ENCODE results near the gene MORN5.

The MORN5 gene

GRCh38 chr9:122204491-122204890, 44.8 kb downstream of the MORN5 start:
- Histone ChIP-seq H3K27me3 (ENCODE audit: control insufficient read depth, insufficient read depth, low read length) (no peaks in the 10 kb centered on the region), H3K4me3 (ENCODE audit: low read length) (no peak overlapping the region), H3K27ac (ENCODE audit: low read depth, low read length) (no peak overlapping the region), H3K4me1 (ENCODE audit: control insufficient read depth, insufficient read depth, low read length) (no peaks in the 10 kb centered on the region), H3K9ac (ENCODE audit: low read length) (no peak overlapping the region), H3K36me3 (ENCODE audit: control insufficient read depth, insufficient read depth, low read length) (no peaks in the 10 kb centered on the region)

- H3K27ac ChIP-seq (ENCODE audit: low read depth, low read length) = no peak overlapping the region
- H3K4me1 ChIP-seq (ENCODE audit: control insufficient read depth, insufficient read depth, low read length) = no peaks in the 10 kb centered on the region
- no peak overlapping the region for H3K4me3 ChIP-seq (ENCODE audit: low read length)
- H3K9ac ChIP-seq (ENCODE audit: low read length) = no peak overlapping the region
- no peaks in the 10 kb centered on the region for H3K27me3 ChIP-seq (ENCODE audit: control insufficient read depth, insufficient read depth, low read length)
- no peaks in the 10 kb centered on the region for H3K36me3 ChIP-seq (ENCODE audit: control insufficient read depth, insufficient read depth, low read length)
Measured at GRCh38 chr9:122205176-122205575, 45.5 kb downstream of the MORN5 start.

- Histone ChIP-seq H3K4me3 (ENCODE audit: low read length) (no peak overlapping the region), H3K36me3 (ENCODE audit: control insufficient read depth, insufficient read depth, low read length) (no peaks in the 10 kb centered on the region), H3K4me1 (ENCODE audit: control insufficient read depth, insufficient read depth, low read length) (no peaks in the 10 kb centered on the region), H3K27ac (ENCODE audit: low read depth, low read length) (no peak overlapping the region), H3K9ac (ENCODE audit: low read length) (no peak overlapping the region), H3K27me3 (ENCODE audit: control insufficient read depth, insufficient read depth, low read length) (no peaks in the 10 kb centered on the region)
Measured at GRCh38 chr9:122206118-122207046, 46.7 kb downstream of the MORN5 start.

GRCh38 chr9:122207096-122207495, 47.4 kb downstream of the MORN5 start:
- Histone ChIP-seq H3K4me3 (ENCODE audit: low read length) (no peak overlapping the region), H3K9ac (ENCODE audit: low read length) (no peak overlapping the region), H3K27me3 (ENCODE audit: control insufficient read depth, insufficient read depth, low read length) (no peaks in the 10 kb centered on the region), H3K4me1 (ENCODE audit: control insufficient read depth, insufficient read depth, low read length) (no peaks in the 10 kb centered on the region), H3K27ac (ENCODE audit: low read depth, low read length) (no peak overlapping the region), H3K36me3 (ENCODE audit: control insufficient read depth, insufficient read depth, low read length) (no peaks in the 10 kb centered on the region)

- peaks cover 16% of the 10 kb centered on the region for H3K27me3 ChIP-seq (ENCODE audit: control insufficient read depth, insufficient read depth, low read length)
- H3K36me3 ChIP-seq (ENCODE audit: control insufficient read depth, insufficient read depth, low read length) = no peaks in the 10 kb centered on the region
- no peak overlapping the region for H3K9ac ChIP-seq (ENCODE audit: low read length)
- no peak overlapping the region for H3K27ac ChIP-seq (ENCODE audit: low read depth, low read length)
- H3K4me3 ChIP-seq (ENCODE audit: low read length) = no peak overlapping the region
- H3K4me1 ChIP-seq (ENCODE audit: control insufficient read depth, insufficient read depth, low read length) = no peaks in the 10 kb centered on the region
Measured at GRCh38 chr9:122209451-122209850, 49.7 kb downstream of the MORN5 start.

GRCh38 chr9:122212473-122213004, 52.8 kb downstream of the MORN5 start:
- no peaks in the 10 kb centered on the region for H3K4me1 ChIP-seq (ENCODE audit: control insufficient read depth, insufficient read depth, low read length)
- no peak overlapping the region for H3K4me3 ChIP-seq (ENCODE audit: low read length)
- H3K36me3 ChIP-seq (ENCODE audit: control insufficient read depth, insufficient read depth, low read length) = no peaks in the 10 kb centered on the region
- no peak overlapping the region for H3K27ac ChIP-seq (ENCODE audit: low read depth, low read length)
- H3K27me3 ChIP-seq (ENCODE audit: control insufficient read depth, insufficient read depth, low read length) = peaks cover 26% of the 10 kb centered on the region
- no peak overlapping the region for H3K9ac ChIP-seq (ENCODE audit: low read length)

- Histone ChIP-seq H3K9ac (ENCODE audit: low read length) (no peak overlapping the region), H3K27me3 (ENCODE audit: control insufficient read depth, insufficient read depth, low read length) (peaks cover 29% of the 10 kb centered on the region), H3K4me1 (ENCODE audit: control insufficient read depth, insufficient read depth, low read length) (no peaks in the 10 kb centered on the region), H3K36me3 (ENCODE audit: control insufficient read depth, insufficient read depth, low read length) (no peaks in the 10 kb centered on the region), H3K4me3 (ENCODE audit: low read length) (peak overlapping the region; percentile 40), H3K27ac (ENCODE audit: low read depth, low read length) (no peak overlapping the region)
Measured at GRCh38 chr9:122213102-122213588, 53.4 kb downstream of the MORN5 start.

GRCh38 chr9:122213589-122214413, 54.1 kb downstream of the MORN5 start:
- H3K9ac ChIP-seq (ENCODE audit: low read length) = no peak overlapping the region
- no peak overlapping the region for H3K27ac ChIP-seq (ENCODE audit: low read depth, low read length)
- no peaks in the 10 kb centered on the region for H3K36me3 ChIP-seq (ENCODE audit: control insufficient read depth, insufficient read depth, low read length)
- peaks cover 35% of the 10 kb centered on the region for H3K27me3 ChIP-seq (ENCODE audit: control insufficient read depth, insufficient read depth, low read length)
- H3K4me3 ChIP-seq (ENCODE audit: low read length) = peak overlapping the region; percentile 40
- H3K4me1 ChIP-seq (ENCODE audit: control insufficient read depth, insufficient read depth, low read length) = no peaks in the 10 kb centered on the region

GRCh38 chr9:122214507-122214906, 54.8 kb downstream of the MORN5 start:
- no peak overlapping the region for H3K9ac ChIP-seq (ENCODE audit: low read length)
- H3K27me3 ChIP-seq (ENCODE audit: control insufficient read depth, insufficient read depth, low read length) = peaks cover 42% of the 10 kb centered on the region
- H3K36me3 ChIP-seq (ENCODE audit: control insufficient read depth, insufficient read depth, low read length) = no peaks in the 10 kb centered on the region
- H3K4me1 ChIP-seq (ENCODE audit: control insufficient read depth, insufficient read depth, low read length) = no peaks in the 10 kb centered on the region
- H3K4me3 ChIP-seq (ENCODE audit: low read length) = no peak overlapping the region
- no peak overlapping the region for H3K27ac ChIP-seq (ENCODE audit: low read depth, low read length)

- Histone ChIP-seq H3K27me3 (ENCODE audit: control insufficient read depth, insufficient read depth, low read length) (peaks cover 54% of the 10 kb centered on the region), H3K9ac (ENCODE audit: low read length) (no peak overlapping the region), H3K27ac (ENCODE audit: low read depth, low read length) (no peak overlapping the region), H3K4me1 (ENCODE audit: control insufficient read depth, insufficient read depth, low read length) (peaks cover 3% of the 10 kb centered on the region), H3K36me3 (ENCODE audit: control insufficient read depth, insufficient read depth, low read length) (no peaks in the 10 kb centered on the region), H3K4me3 (ENCODE audit: low read length) (no peak overlapping the region)
Measured at GRCh38 chr9:122215663-122216062, 56.0 kb downstream of the MORN5 start.

- H3K27me3 ChIP-seq (ENCODE audit: control insufficient read depth, insufficient read depth, low read length) = peaks cover 60% of the 10 kb centered on the region
- H3K27ac ChIP-seq (ENCODE audit: low read depth, low read length) = no peak overlapping the region
- H3K36me3 ChIP-seq (ENCODE audit: control insufficient read depth, insufficient read depth, low read length) = no peaks in the 10 kb centered on the region
- no peak overlapping the region for H3K9ac ChIP-seq (ENCODE audit: low read length)
- H3K4me1 ChIP-seq (ENCODE audit: control insufficient read depth, insufficient read depth, low read length) = peaks cover 3% of the 10 kb centered on the region
- no peak overlapping the region for H3K4me3 ChIP-seq (ENCODE audit: low read length)
Measured at GRCh38 chr9:122216138-122216797, 56.6 kb downstream of the MORN5 start.

Measured in rectal smooth muscle tissue (tissue), 1 donor.